ENCODE results near the gene MTG2. TPM values are rescaled to one million over a fixed set of nuclear protein-coding genes. Genes with fewer than 3 reads are reported as not detected.
A peak's percentile ranks its signal among the peaks of the same experiment; 100 is the strongest.

Gene MTG2
- total and polyA plus RNA-seq, 2 donors from 2014 or later: 36.1 to 45.2 TPM

DNA sequence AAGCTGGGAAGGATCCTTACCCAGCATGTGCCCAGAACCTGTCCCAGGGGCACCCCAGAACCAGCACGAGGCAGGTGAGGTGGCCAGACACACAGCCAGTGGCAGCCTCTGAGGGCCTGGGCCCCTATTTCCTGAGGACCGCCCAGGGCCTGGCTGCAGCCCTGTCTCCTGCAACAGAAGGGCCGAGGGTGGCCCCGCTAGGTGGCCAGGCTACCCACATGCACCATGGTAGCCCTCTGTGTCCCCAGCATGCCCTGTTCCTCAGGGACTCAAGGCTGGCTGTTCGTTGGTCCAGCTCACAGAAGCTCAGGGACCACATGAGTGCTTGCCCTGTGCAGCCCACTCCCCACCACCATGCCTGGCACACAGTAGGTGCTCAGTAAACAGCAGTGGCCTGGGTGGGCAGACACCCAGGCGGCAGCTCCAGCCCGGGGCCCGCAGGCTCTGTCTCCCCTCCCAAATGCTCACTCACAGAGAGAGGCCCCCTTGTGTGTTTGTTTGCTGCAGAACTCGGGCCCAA lies 29.0 kb downstream of the MTG2 start:
- Histone ChIP-seq H3K27ac (ENCODE audit: low read depth in 2 of 2, low read length in 2 of 2) (no peak overlapping the region), H3K36me3 (ENCODE audit: control insufficient read depth in 2 of 3, insufficient read depth in 3 of 3, low read length in 3 of 3) (no peaks in the 10 kb centered on the region), H3K4me3 (ENCODE audit: low read length in 3 of 3) (no peak overlapping the region), H3K9me3 (ENCODE audit: control insufficient read depth in 2 of 3, insufficient read depth in 1 of 3, low read length in 3 of 3) (no peaks in the 10 kb centered on the region), H3K27me3 (ENCODE audit: control insufficient read depth, insufficient read depth, low read length) (peaks cover 2% of the 10 kb centered on the region), H3K4me1 (ENCODE audit: control insufficient read depth in 2 of 3, insufficient read depth in 2 of 3, low read depth in 1 of 3, low read length in 3 of 3) (no peaks in the 10 kb centered on the region), H3K9ac (ENCODE audit: low read length in 3 of 3) (no peak overlapping the region)
- DNase-seq (peak in 1 of 5 donors; percentile 51), FAIRE-seq (no peak)
- TF ChIP-seq, protein P1, sequence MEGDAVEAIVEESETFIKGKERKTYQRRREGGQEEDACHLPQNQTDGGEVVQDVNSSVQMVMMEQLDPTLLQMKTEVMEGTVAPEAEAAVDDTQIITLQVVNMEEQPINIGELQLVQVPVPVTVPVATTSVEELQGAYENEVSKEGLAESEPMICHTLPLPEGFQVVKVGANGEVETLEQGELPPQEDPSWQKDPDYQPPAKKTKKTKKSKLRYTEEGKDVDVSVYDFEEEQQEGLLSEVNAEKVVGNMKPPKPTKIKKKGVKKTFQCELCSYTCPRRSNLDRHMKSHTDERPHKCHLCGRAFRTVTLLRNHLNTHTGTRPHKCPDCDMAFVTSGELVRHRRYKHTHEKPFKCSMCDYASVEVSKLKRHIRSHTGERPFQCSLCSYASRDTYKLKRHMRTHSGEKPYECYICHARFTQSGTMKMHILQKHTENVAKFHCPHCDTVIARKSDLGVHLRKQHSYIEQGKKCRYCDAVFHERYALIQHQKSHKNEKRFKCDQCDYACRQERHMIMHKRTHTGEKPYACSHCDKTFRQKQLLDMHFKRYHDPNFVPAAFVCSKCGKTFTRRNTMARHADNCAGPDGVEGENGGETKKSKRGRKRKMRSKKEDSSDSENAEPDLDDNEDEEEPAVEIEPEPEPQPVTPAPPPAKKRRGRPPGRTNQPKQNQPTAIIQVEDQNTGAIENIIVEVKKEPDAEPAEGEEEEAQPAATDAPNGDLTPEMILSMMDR (IDR thresholded peaks at IDR 0.05; ENCODE audit: borderline replicate concordance, extremely low read depth, insufficient read depth): no peak
- intact Hi-C loops (cut with DNase I): no loop called here

DNA sequence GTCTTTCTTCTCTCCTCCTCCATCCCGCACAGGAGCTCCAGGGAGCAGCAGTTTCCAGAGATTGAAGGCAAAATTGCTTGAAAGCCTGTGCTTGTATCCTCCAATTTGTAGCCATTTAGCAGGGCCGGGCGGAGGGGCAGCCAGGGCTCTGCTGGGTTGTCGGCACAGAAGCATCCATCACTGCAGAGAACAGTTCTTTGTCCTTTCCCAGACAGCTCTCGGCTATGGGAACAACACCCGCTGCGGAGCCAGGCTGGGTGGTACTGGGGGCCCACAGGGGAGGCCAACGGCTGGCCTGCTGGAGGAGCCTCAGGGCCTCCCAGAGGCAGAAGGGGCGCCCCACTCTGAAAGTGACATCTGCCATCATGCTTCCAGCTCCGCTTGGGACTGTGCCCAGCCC lies 29.5 kb downstream of the MTG2 start:
- intact Hi-C loops (cut with DNase I): no loop called here
- H3K27ac ChIP-seq (ENCODE audit: low read depth in 2 of 2, low read length in 2 of 2): no peak overlapping the region
- TF ChIP-seq, protein P1 (IDR thresholded peaks at IDR 0.05; ENCODE audit: borderline replicate concordance, extremely low read depth, insufficient read depth): no peak
- H3K4me1 ChIP-seq (ENCODE audit: control insufficient read depth in 2 of 3, insufficient read depth in 2 of 3, low read depth in 1 of 3, low read length in 3 of 3): no peaks in the 10 kb centered on the region
- peak in 1 of 5 donors; percentile 44 for DNase-seq
- H3K9ac ChIP-seq (ENCODE audit: low read length in 3 of 3): no peak overlapping the region
- no peaks in the 10 kb centered on the region for H3K9me3 ChIP-seq (ENCODE audit: control insufficient read depth in 2 of 3, insufficient read depth in 1 of 3, low read length in 3 of 3)
- no peak for FAIRE-seq
- H3K27me3 ChIP-seq (ENCODE audit: control insufficient read depth, insufficient read depth, low read length): peaks cover 5% of the 10 kb centered on the region
- no peak overlapping the region for H3K4me3 ChIP-seq (ENCODE audit: low read length in 3 of 3)
- H3K36me3 ChIP-seq (ENCODE audit: control insufficient read depth in 2 of 3, insufficient read depth in 3 of 3, low read length in 3 of 3): no peaks in the 10 kb centered on the region

DNA sequence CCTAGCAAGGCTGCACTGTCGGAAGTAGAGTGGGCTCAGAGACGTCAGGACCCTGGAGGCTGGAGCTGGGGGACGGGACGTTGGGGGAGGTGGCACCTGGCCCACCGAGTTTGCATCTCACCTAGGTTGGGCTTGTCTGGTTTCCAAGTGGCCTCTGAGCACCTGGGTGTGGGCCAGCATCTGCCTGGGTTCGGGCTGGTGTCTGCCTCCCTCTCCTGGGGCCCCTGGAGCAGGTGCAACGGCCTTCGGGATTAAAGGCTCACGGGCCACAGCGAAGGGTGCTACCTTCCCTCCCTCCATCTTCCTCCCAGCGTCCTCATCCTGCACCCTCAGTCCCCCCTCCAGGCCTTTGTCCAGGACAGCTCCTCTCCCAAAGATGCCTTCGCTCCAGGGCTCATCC lies 31.2 kb downstream of the MTG2 start:
- TF ChIP-seq, protein P1 (IDR thresholded peaks at IDR 0.05; ENCODE audit: borderline replicate concordance, extremely low read depth, insufficient read depth): no peak
- FAIRE-seq (no peak), DNase-seq (no peak)
- H3K4me1 ChIP-seq (ENCODE audit: control insufficient read depth in 2 of 3, insufficient read depth in 2 of 3, low read depth in 1 of 3, low read length in 3 of 3): no peaks in the 10 kb centered on the region
- H3K27ac ChIP-seq (ENCODE audit: low read depth in 2 of 2, low read length in 2 of 2): no peak overlapping the region
- H3K4me3 ChIP-seq (ENCODE audit: low read length in 3 of 3): no peak overlapping the region
- intact Hi-C loops (cut with DNase I): no loop called here
- H3K27me3 ChIP-seq (ENCODE audit: control insufficient read depth, insufficient read depth, low read length): peaks cover 14% of the 10 kb centered on the region
- H3K9ac ChIP-seq (ENCODE audit: low read length in 3 of 3): no peak overlapping the region
- no peaks in the 10 kb centered on the region for H3K36me3 ChIP-seq (ENCODE audit: control insufficient read depth in 2 of 3, insufficient read depth in 3 of 3, low read length in 3 of 3)
- H3K9me3 ChIP-seq (ENCODE audit: control insufficient read depth in 2 of 3, insufficient read depth in 1 of 3, low read length in 3 of 3): no peaks in the 10 kb centered on the region

Measured in kidney (tissue), 14 donors.